MM.1S (cell line): ENCODE data around the gene LEFTY1.
"Not testable (repeated sequence)": the region's sequence is repeated elsewhere in the genome, so short reads cannot be mapped to it uniquely, and the experiment has no call there.

ENCODE experiments used
- DNase-seq: peaks from one replicate; pipeline ENCODE4 v3.0.0-alpha.2; 2015
- H2AFZ ChIP-seq: fragments of 300-600 bp; sonication (generic); 2 replicates; pipeline ENCODE4 v1.6.0; 2016; ENCODE audit warnings: antibody characterized with exemption, low read length
- H3F3A ChIP-seq: fragments of 300-600 bp; sonication (generic); 2 replicates; pipeline ENCODE4 v1.6.1; 2016; ENCODE audit warnings: mild to moderate bottlenecking, antibody characterized with exemption, low read length, moderate library complexity, mixed read lengths; ENCODE audit not compliant: insufficient read depth
- H3K27ac ChIP-seq: fragments of 300-600 bp; sonication (generic); 2 replicates; pipeline ENCODE4 v1.5.1; 2016; ENCODE audit warnings: mild to moderate bottlenecking, low read length
- H3K27me3 ChIP-seq: fragments of 300-600 bp; sonication (generic); replicated peaks from 2 replicates; pipeline ENCODE4 v1.6.0; 2016; ENCODE audit warnings: low read length; ENCODE audit not compliant: insufficient read depth
- H3K36me3 ChIP-seq: fragments of 300-600 bp; sonication (generic); replicated peaks from 2 replicates; pipeline ENCODE4 v1.6.1; 2016; ENCODE audit warnings: mild to moderate bottlenecking, low read length, mixed read lengths; ENCODE audit not compliant: insufficient read depth
- H3K4me1 ChIP-seq: fragments of 300-600 bp; sonication (generic); 2 replicates; pipeline ENCODE4 v1.6.1; 2016; ENCODE audit warnings: low read length, mixed read lengths
- H3K4me2 ChIP-seq: fragments of 300-600 bp; sonication (generic); 2 replicates; pipeline ENCODE4 v1.6.0; 2016; ENCODE audit warnings: low read depth, low read length
- H3K4me3 ChIP-seq: fragments of 300-600 bp; sonication (generic); 2 replicates; pipeline ENCODE4 v1.5.1; 2016; ENCODE audit warnings: low read length, mixed read lengths
- H3K79me2 ChIP-seq: fragments of 300-600 bp; sonication (generic); 2 replicates; pipeline ENCODE4 v1.6.1; 2016; ENCODE audit warnings: mixed run types, low read length, mixed read lengths
- H3K9ac ChIP-seq: fragments of 300-600 bp; sonication (generic); 2 replicates; pipeline ENCODE4 v1.6.1; 2016; ENCODE audit warnings: low read length, mixed read lengths
- H3K9me2 ChIP-seq: fragments of 300-600 bp; sonication (generic); replicated peaks from 2 replicates; pipeline ENCODE4 v1.6.1; 2016; ENCODE audit warnings: mild to moderate bottlenecking, low read length, mixed read lengths; ENCODE audit not compliant: insufficient read depth
- H3K9me3 ChIP-seq: fragments of 300-600 bp; sonication (generic); replicated peaks from 2 replicates; pipeline ENCODE4 v1.6.1; 2016; ENCODE audit warnings: mild to moderate bottlenecking, low read length, mixed read lengths; ENCODE audit not compliant: insufficient read depth
- H4K20me1 ChIP-seq: fragments of 300-600 bp; sonication (generic); 2 replicates; pipeline ENCODE4 v1.6.1; 2016; ENCODE audit warnings: mild to moderate bottlenecking, low read length, moderate library complexity, mixed read lengths; ENCODE audit not compliant: insufficient read depth
- CTCF ChIP-seq: fragments of 300-600 bp; sonication (generic); IDR thresholded peaks from 2 replicates; pipeline ENCODE4 v1.5.1; 2016; ENCODE audit warnings: antibody characterized with exemption, low read length, mixed read lengths
- EZH2 ChIP-seq: fragments of 300-600 bp; sonication (generic); optimal IDR thresholded peaks from 2 replicates; pipeline ENCODE3; 2017; ENCODE audit warnings: low read depth, mild to moderate bottlenecking, antibody characterized with exemption, low read length, mixed read lengths
- EZH2phosphoT487 ChIP-seq: fragments of 300-600 bp; sonication (generic); IDR thresholded peaks from 2 replicates; pipeline ENCODE4 v1.6.1; 2018; ENCODE audit warnings: antibody characterized with exemption, low read length

Gene LEFTY1

GRCh38 chr1:225888289-225888897 lies 553 bp downstream of the LEFTY1 start:
- no peaks in the 10 kb centered on the region for H4K20me1 ChIP-seq
- no peaks in the 10 kb centered on the region; the same call in 1 of the 2 replicates for H3F3A ChIP-seq
- TF ChIP-seq EZH2phosphoT487 (no peak), EZH2 (no peak), CTCF (no peak)
- H3K4me2 ChIP-seq, result no peak overlapping the region
- no peak overlapping the region for H2AFZ ChIP-seq
- no peaks in the 10 kb centered on the region for H3K9me3 ChIP-seq
- no peak overlapping the region for H3K4me3 ChIP-seq
- H3K27me3 ChIP-seq, result no peaks in the 10 kb centered on the region
- no peaks in the 10 kb centered on the region for H3K9me2 ChIP-seq
- H3K9ac ChIP-seq, result no peak overlapping the region
- DNase-seq, result no peak
- no peak overlapping the region for H3K27ac ChIP-seq
- H3K36me3 ChIP-seq, result no peaks in the 10 kb centered on the region
- no peaks in the 10 kb centered on the region for H3K4me1 ChIP-seq
- H3K79me2 ChIP-seq, result peaks cover 4% of the 10 kb centered on the region; the same call in 1 of the 2 replicates

GRCh38 chr1:225887554-225888288 lies 1.2 kb downstream of the LEFTY1 start:
- H3K36me3 ChIP-seq, H3K27ac ChIP-seq, H3K9ac ChIP-seq, H3K4me2 ChIP-seq, H4K20me1 ChIP-seq, H3K27me3 ChIP-seq, H3K9me3 ChIP-seq, H3F3A ChIP-seq, H3K9me2 ChIP-seq, H2AFZ ChIP-seq, H3K4me3 ChIP-seq, DNase-seq, H3K4me1 ChIP-seq: not testable (repeated sequence)
- H3K79me2 ChIP-seq, result peaks cover 10% of the 10 kb centered on the region

GRCh38 chr1:225887030-225887314 lies 2.0 kb downstream of the LEFTY1 start:
- H3K27me3 ChIP-seq, result no peaks in the 10 kb centered on the region
- no peak overlapping the region for H3K4me2 ChIP-seq
- H3F3A ChIP-seq, result peaks cover 13% of the 10 kb centered on the region
- no peak overlapping the region for H3K9ac ChIP-seq
- peaks cover 18% of the 10 kb centered on the region for H3K79me2 ChIP-seq
- no peaks in the 10 kb centered on the region for H3K4me1 ChIP-seq
- TF ChIP-seq CTCF, result no peak
- no peak for TF ChIP-seq EZH2
- H3K9me2 ChIP-seq, result no peaks in the 10 kb centered on the region
- no peaks in the 10 kb centered on the region for H3K36me3 ChIP-seq
- no peak overlapping the region for H2AFZ ChIP-seq
- H3K9me3 ChIP-seq, result no peaks in the 10 kb centered on the region
- H3K27ac ChIP-seq, result no peak overlapping the region
- no peak overlapping the region for H3K4me3 ChIP-seq
- H4K20me1 ChIP-seq, result no peaks in the 10 kb centered on the region
- DNase-seq, result no peak
